ENCODE data around the gene LRMDA. TPM values are rescaled to one million over a fixed set of nuclear protein-coding genes. Genes with fewer than 3 reads are reported as not detected.

Gene LRMDA
- total RNA-seq, 1 experiment from 2014 or later = 1.2 TPM

GRCh38 chr10:76026905-76027304, 595.5 kb downstream of the LRMDA start:
- no peaks in the 10 kb centered on the region for H3K79me2 ChIP-seq (ENCODE audit: low read length)
- no peak overlapping the region for H2AFZ ChIP-seq (ENCODE audit: low read length)
- H3K27me3 ChIP-seq (ENCODE audit: low read length) = peaks cover 16% of the 10 kb centered on the region
- intact Hi-C loops (cut with micrococcal nuclease) = no loop called here
- no peak overlapping the region for H3K27ac ChIP-seq (ENCODE audit: low read length)
- CTCF ChIA-PET = interaction anchor here (0.9 to 1.7 kb wide), 3 partner anchors 10 to 276 kb away, joined by 4 to 8 read pairs (median 4); no protein-coding TSS in a partner anchor
- H3F3A ChIP-seq (ENCODE audit: low read length, unreplicated experiment) = no peaks in the 10 kb centered on the region
- H4K20me1 ChIP-seq (ENCODE audit: low read length) = no peaks in the 10 kb centered on the region
- H3K9me2 ChIP-seq (replicated peaks; ENCODE audit: low read length) = 0 out of 2 replicates have a peak, but pooled peaks cover 2% of the 10 kb centered on the region
- peaks cover 10% of the 10 kb centered on the region for H3K4me1 ChIP-seq (ENCODE audit: insufficient read depth, low read length)
- no TSS peak for BruUV-seq (replicated peaks)
- no peak for TF ChIP-seq EZH2phosphoT487 (IDR thresholded peaks at IDR 0.05; ENCODE audit: borderline replicate concordance, low read length)
- TF ChIP-seq EZH2 (IDR thresholded peaks at IDR 0.05; ENCODE audit: low read length, unreplicated experiment) = no peak
- peak; percentile 65 for TF ChIP-seq CTCF (conservative IDR thresholded peaks at IDR 0.05; ENCODE audit: low read depth, low read length)
- no peak overlapping the region for H3K9ac ChIP-seq (ENCODE audit: low read length)
- DNase-seq (peak; percentile 54), ATAC-seq (peak; percentile 16)
- H3K9me3 ChIP-seq (ENCODE audit: low read length) = no peaks in the 10 kb centered on the region
- H3K36me3 ChIP-seq (ENCODE audit: low read depth, low read length) = no peaks in the 10 kb centered on the region
- no peak overlapping the region for H3K4me2 ChIP-seq (ENCODE audit: low read length)
- H3K4me3 ChIP-seq (ENCODE audit: low read length) = no peak overlapping the region
- POLR2A ChIA-PET (ENCODE audit: unreplicated experiment) = interaction anchor here (0.6 kb wide), 2 partner anchors 166 to 733 kb away, joined by 3 read pairs; no protein-coding TSS in a partner anchor

GRCh38 chr10:76029782-76030181, 598.4 kb downstream of the LRMDA start:
- Histone ChIP-seq H3K36me3 (ENCODE audit: low read depth, low read length) (no peaks in the 10 kb centered on the region), H3F3A (ENCODE audit: low read length, unreplicated experiment) (no peaks in the 10 kb centered on the region), H3K9ac (ENCODE audit: low read length) (no peak overlapping the region), H3K4me3 (ENCODE audit: low read length) (no peak overlapping the region), H3K79me2 (ENCODE audit: low read length) (no peaks in the 10 kb centered on the region), H3K9me2 (replicated peaks; ENCODE audit: low read length) (0 out of 2 replicates have a peak, but pooled peaks cover 2% of the 10 kb centered on the region), H4K20me1 (ENCODE audit: low read length) (no peaks in the 10 kb centered on the region), H3K9me3 (ENCODE audit: low read length) (no peaks in the 10 kb centered on the region), H3K4me1 (ENCODE audit: insufficient read depth, low read length) (peaks cover 23% of the 10 kb centered on the region), H2AFZ (ENCODE audit: low read length) (no peak overlapping the region), H3K27me3 (ENCODE audit: low read length) (peaks cover 17% of the 10 kb centered on the region), H3K27ac (ENCODE audit: low read length) (no peak overlapping the region), H3K4me2 (ENCODE audit: low read length) (no peak overlapping the region)
- intact Hi-C loops (cut with micrococcal nuclease) = loop anchor here (5.0 to 10.0 kb wide), 3 partner anchors 495 to 978 kb away; no protein-coding TSS in a partner anchor
- no peak for TF ChIP-seq CTCF (conservative IDR thresholded peaks at IDR 0.05; ENCODE audit: low read depth, low read length)
- no peak for TF ChIP-seq EZH2phosphoT487 (IDR thresholded peaks at IDR 0.05; ENCODE audit: borderline replicate concordance, low read length)
- TF ChIP-seq EZH2 (IDR thresholded peaks at IDR 0.05; ENCODE audit: low read length, unreplicated experiment) = no peak
- ChIA-PET POLR2A (ENCODE audit: unreplicated experiment) (no interaction called here), CTCF (no interaction called here)
- no TSS peak for BruUV-seq (replicated peaks)
- no peak for DNase-seq
- no peak for ATAC-seq

- intact Hi-C loops (cut with micrococcal nuclease) = loop anchor here (5.0 to 10.0 kb wide), 3 partner anchors 496 to 976 kb away; no protein-coding TSS in a partner anchor
- ATAC-seq (no peak), DNase-seq (no peak)
- Histone ChIP-seq H3K4me2 (ENCODE audit: low read length) (no peak overlapping the region), H3K9me2 (replicated peaks; ENCODE audit: low read length) (no peaks in the 10 kb centered on the region), H3K9me3 (ENCODE audit: low read length) (no peaks in the 10 kb centered on the region), H3K79me2 (ENCODE audit: low read length) (no peaks in the 10 kb centered on the region), H3F3A (ENCODE audit: low read length, unreplicated experiment) (no peaks in the 10 kb centered on the region), H3K4me3 (ENCODE audit: low read length) (no peak overlapping the region), H3K36me3 (ENCODE audit: low read depth, low read length) (no peaks in the 10 kb centered on the region), H2AFZ (ENCODE audit: low read length) (no peak overlapping the region), H3K27me3 (ENCODE audit: low read length) (peaks cover 27% of the 10 kb centered on the region), H3K4me1 (ENCODE audit: insufficient read depth, low read length) (peaks cover 19% of the 10 kb centered on the region), H3K27ac (ENCODE audit: low read length) (no peak overlapping the region), H3K9ac (ENCODE audit: low read length) (no peak overlapping the region), H4K20me1 (ENCODE audit: low read length) (no peaks in the 10 kb centered on the region)
- POLR2A ChIA-PET (ENCODE audit: unreplicated experiment) = no interaction called here
- TF ChIP-seq CTCF (conservative IDR thresholded peaks at IDR 0.05; ENCODE audit: low read depth, low read length) (no peak), EZH2 (IDR thresholded peaks at IDR 0.05; ENCODE audit: low read length, unreplicated experiment) (no peak)
- CTCF ChIA-PET = interaction anchor here (0.6 kb wide), 1 partner anchor 134 kb away, joined by 12 read pairs; no protein-coding TSS in a partner anchor
- no TSS peak for BruUV-seq (replicated peaks)
Observed at GRCh38 chr10:76031099-76031498, 599.7 kb downstream of the LRMDA start.
